RCC 7860 (cell line): Measurements from ENCODE around the gene IL1R2.

ENCODE experiments used
- DNase-seq: peaks from one replicate; pipeline ENCODE4 v3.0.0-alpha.2; 2015; ENCODE audit warnings: low spot score
- FAIRE-seq: peaks from 2 replicates; lab custom pipeline; 2012; peaks lifted over from hg19 to GRCh38; lab: Jason Lieb, UNC

IL1R2 gene

DNA sequence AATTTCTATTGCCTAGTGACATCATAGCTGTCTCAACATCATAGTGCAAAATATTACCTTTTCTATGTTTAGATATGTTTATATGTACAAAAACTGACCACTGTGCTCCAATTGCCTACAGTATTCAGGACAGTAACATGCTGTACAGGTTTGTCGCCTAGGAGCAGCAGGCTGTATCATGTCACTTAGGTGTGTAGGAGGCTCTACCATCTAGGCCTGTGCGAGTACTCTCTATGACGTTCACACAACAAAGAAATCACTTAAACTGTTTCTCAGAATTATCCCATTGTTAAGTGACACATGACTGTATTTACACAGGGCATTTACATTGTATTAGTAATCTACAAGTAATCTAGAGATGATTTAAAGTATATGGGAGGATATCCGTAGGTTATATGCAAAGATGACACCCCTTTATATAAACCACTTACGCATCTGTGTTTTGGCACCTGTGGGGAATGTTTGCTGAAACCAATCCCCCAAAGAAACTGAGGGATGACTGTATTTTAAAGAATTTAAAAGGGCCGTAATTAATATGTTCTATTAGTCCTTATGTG lies 24.7 kb downstream of the IL1R2 start:
- no peak for DNase-seq
- no peak for FAIRE-seq

GRCh38 chr2:102018823-102019445 lies 27.2 kb downstream of the IL1R2 start:
- FAIRE-seq (no peak), DNase-seq (no peak)

GRCh38 chr2:102020596-102021170 lies 28.9 kb downstream of the IL1R2 start:
- peak; percentile 75 for DNase-seq
- peak; percentile 12 for FAIRE-seq

DNA sequence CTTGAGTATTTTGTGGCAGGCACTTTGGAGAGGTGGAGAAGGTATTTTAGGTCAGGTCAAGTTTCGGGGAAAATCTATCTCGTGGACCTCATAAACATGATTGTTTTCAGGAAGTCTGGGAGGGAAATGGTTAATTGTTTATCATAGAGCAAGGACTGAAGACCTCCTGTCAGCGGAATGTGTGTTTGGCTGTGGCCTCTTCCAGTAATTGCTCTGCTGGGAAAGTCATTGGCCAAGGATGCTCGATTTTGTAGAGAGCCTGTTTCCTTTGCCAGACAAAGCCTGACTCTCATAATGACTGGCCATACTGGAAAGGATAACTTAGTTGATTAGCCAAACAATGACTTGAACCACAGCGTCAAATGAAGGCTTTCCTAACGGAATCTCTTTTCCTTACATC lies 30.0 kb downstream of the IL1R2 start:
- FAIRE-seq: no peak
- DNase-seq: no peak

- no peak for FAIRE-seq
- DNase-seq: no peak
Observed at GRCh38 chr2:102022884-102023539, 31.3 kb downstream of the IL1R2 start.

GRCh38 chr2:102024410-102024809 lies 32.6 kb downstream of the IL1R2 start:
- FAIRE-seq: no peak

DNA sequence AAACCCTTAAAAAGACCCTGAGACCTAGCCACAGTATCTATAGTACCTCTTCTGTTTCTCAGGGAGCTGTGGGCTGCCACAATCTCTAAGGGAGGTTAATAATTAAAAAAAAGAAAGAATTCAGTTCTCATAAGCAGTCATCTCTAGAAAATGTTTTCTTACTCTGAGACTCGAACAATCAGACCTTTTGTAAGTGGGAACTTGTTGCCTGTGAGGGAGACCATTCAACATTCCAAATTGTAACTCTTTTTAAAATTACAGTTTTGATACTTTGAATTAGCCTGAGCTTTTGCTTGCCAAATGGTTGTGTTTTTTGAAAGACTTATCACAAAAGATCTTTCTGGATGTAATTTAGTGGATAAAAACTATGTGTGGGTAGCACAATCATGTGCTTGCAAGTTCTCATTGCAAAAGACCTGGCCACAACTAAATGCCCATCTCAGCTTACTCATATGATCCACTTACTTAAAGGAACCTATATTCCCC lies 33.3 kb downstream of the IL1R2 start:
- FAIRE-seq (peak; percentile 87), DNase-seq (peak; percentile 64)

More at GRCh38 chr2:102024410-102024809, 32.6 kb downstream of the IL1R2 start:
- no peak for DNase-seq

DNA sequence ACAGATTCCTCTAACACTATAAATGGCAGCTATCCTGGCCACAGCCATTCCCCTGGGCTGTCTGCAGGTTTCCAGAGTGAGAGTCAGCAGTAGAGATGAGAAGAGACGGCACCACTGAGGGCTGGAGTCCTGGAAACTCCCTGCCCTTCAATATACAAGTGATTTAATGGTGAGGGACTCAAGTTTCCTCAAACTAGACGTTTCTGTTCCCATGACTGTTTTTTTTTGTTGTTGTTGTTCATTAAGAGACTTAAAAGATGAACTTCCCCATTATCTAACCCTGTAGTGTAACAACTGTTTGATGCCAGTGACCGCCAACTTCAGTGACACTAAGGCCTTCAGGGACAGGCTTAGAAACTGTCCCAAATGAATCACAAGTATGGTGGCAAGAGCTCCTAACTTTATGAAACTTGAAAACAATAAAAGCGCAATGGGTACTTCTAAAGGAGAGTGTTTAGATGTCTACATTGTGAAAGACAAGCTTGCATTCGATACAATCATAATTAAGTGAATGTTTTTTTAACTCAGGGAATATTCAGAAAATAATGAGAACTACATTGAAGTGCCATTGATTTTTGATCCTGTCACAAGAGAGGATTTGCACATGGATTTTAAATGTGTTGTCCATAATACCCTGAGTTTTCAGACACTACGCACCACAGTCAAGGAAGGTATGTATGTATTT lies 34.0 kb downstream of the IL1R2 start:
- FAIRE-seq (no peak), DNase-seq (no peak)

DNA sequence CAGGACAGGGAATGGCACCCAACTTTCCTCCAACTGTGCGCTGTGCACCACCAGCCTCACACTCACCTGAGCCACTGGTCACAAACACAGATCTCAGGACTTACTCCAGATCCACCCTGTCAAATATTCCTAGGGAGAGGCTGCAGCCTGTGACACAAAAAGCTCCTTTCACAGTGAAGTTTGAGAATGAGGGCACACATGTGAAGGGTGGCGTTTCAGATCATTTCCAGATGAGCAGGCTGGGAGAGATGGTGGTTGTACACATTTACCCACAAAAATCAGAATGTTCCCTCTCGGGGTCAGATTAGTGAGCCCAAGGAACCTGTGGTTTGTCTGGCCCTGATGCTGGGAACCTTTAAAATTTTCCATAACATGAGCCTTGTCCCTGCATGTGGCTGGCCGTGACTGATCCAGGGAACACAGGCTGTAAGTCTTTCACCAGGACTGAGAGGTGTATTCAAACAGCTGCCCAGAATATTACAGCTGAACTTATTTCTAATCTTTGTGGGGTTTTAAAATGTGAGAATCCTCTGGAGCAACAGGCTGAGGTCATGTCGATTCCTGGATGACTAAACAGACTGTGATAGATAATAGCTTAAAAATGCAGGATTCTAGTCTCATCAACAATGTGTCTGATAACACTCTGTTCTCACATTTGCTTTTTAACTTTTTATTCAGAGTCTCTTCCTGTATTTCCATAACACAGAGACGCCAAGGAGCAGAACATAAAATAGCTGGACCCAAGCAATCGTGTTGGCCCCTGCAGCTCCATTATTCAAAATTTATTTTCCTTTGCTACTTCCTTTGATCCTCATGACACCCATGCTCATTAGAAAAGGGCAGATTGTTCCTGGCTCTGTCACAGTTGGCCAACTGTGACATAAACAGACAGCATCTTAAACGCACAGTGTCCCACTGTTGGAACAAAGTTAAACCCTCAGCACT lies 35.5 kb downstream of the IL1R2 start:
- peak; percentile 82 for FAIRE-seq
- peak; percentile 79 for DNase-seq

DNA sequence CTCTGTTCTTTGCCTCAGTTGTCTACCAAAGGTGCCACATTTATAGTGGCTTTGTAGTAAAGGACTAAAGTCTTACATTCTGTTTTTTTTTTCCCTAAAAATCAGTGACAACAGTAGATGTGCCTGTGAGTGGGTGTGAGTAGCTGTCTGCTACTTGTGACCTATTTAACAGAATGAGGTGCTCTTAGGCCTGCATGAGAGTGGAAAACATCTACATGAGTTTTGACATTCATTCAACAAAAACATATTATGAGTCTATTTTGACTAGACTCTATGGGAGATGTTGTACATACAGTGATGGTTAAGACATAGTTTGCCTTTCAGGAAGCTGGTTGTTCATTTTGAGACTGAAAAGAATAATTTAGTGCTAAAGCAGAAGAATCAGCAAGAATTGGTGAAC lies 36.7 kb downstream of the IL1R2 start:
- FAIRE-seq: no peak

DNA sequence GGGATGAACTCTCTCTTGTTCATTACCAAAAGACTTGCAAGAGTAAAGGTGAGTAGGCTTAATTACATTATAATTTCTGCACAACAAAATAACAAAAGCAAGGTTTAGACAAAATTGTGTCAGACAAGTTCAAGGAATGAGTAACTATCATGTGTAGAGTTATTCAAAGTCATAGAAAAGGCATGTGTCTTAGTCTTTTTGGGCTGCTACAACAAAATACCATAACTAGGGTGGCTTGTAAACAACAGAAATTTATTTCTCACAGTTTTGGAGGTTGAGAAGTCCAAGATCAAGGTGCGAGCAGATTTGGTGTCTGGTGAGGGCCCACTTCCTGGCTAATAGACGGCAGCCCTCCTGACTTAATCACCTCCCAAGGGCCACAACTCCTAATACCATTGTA lies 37.6 kb downstream of the IL1R2 start:
- DNase-seq: no peak
- FAIRE-seq: no peak

More for the DNA sequence above, 36.7 kb downstream of the IL1R2 start:
- DNase-seq: no peak

GRCh38 chr2:102029952-102030351 lies 38.2 kb downstream of the IL1R2 start:
- no peak for FAIRE-seq
- DNase-seq: no peak

- no peak for FAIRE-seq
- DNase-seq: no peak
Observed at GRCh38 chr2:102030502-102030854, 38.7 kb downstream of the IL1R2 start.

DNA sequence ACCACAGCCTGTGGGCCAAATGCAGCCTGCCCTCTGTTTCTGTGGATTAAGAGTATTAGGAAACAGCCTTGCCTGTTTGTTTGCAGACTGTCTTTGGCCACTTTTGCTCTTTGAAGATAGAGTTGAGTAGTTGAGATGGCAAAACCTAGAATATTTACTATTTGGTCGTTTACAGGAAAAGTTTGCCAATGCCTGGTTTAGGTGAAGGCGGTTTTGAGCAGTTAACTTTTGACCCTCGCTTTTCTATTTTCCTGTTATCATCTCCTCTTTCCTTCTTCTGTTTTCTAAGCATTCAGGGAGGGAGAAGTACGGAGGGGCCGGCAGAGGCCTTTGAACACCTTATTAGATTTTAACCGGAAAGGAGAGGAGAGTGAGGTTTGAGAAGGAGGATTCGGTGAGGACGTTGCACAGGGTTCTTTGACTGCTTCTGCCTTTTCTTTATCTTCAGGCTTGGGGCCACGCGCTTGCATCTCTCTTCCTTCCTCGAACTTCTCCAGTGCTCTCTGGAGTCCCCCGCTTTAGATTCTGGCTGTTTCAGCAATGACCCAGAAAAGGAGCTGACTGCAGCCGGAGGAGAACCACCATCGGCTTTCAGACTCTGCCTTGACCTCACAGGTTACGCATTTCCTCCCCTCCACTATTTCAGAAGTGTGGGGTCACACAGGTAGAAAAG lies 39.2 kb downstream of the IL1R2 start:
- no peak for DNase-seq
- no peak for FAIRE-seq

DNA sequence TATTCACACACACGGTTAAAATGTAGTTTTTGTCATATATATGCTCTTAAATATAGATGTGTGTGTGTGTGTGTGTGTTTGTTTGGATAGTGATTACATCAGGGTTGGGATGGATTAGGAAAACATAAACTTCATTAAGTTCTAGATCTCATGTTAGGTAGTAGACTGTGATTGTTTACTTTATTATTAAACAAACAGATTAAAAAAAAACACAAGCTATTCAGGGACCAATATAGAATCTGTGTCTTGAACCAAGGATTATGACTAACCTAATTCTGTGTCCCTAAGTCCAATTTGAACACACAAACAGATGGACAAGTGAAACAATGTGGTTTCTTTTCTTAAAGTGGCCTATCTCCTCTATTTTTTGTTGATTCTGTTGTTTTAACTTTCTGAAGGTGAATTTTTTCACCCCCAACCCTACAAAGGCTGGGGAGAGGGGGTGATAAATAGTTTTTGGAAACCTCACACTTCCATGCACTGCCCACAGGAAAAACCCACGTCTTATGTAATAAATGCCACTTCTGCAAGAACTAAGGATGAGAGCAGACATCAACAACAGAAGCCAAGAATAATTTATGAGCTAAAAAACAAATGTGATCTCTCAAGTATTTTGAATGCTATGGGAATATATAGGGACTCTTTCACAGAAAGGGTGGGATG lies 40.7 kb downstream of the IL1R2 start:
- DNase-seq (no peak), FAIRE-seq (no peak)

DNA sequence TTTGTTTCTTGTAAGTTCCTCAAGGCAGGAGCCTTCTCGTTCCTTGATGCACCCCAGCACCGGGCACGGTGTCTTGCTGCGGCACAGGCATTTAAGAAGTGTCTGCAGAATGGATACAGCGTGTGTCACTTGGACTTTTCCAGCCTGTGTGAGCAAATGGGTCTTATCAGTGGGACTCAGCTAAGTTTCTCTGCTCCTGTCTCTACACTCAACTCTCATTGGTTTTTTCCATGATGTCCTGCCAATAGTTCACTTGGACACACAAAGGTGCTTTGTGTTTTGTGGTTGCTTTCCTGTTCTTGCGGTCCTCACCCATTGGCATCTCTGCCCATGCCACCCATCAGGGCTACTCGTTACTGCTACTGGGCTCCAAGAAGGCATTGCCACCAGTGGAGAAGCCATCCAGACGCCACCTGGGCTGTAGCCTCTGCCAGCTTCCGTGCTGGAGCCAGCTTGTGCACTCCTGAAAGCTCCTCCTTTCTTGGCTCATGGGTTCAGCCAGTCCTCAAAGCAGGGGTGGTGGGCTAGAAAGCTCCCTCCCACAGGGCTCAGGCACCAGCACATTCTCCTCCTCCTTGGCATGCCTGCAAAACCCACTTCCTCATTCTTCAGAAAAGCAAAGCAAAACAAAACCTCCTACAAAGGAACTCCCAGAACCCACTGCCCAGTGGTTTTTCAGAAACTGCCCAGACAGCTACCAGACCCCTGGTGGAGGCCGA lies 41.4 kb downstream of the IL1R2 start:
- peak; percentile 73 for FAIRE-seq
- DNase-seq: peak; percentile 81

DNA sequence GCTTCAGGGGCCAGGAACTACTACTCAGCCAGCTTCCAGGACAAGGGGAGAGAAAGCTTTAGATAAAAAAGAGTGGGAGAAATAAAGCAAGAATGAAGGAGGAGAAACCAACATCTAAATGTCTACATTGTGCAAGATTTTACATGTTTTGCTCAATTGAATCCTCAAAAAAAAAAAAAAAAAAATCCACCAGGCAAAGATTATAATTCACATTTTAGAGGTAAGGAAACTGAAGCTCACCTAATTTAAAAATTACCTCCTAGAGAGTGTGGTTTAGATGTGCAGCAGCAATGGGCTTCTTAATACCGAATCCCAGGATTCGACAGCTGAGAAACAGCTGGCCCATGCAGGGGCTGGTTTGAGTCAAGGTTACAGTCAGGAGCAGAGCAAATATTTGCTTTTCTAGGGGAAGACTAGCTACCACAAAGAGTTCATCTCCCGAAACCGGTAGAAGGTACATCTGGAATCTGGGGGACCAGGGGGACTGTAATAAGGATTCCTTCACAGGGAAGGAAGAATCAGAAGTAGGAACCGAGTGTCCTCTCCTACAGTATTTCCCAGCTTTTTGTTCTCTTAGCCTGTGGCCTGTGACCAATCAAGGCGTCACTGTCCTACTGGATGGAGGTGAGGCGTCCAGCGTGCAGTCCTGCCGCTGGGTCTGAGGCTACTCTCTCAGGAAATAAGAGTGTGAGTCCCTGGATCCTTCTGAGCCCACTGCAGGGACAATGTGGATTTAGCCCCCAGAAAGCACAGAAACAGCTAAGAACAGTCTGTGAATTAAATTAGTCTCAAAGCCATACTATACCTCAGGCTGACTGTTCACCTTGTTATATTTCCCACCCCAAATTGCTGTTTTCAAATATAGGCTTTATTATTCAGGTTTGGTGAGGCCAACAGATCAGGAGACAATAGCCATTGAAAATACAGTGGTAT lies 42.3 kb downstream of the IL1R2 start:
- no peak for FAIRE-seq
- DNase-seq: no peak
